ENCODE measurements around the gene P2RX4. TPM values are rescaled to one million over a fixed set of nuclear protein-coding genes. Genes with fewer than 3 reads are reported as not detected.
A peak's percentile ranks its signal among the peaks of the same experiment; 100 is the strongest.

Gene P2RX4
- total and polyA plus RNA-seq, 2 of the 13 experiments (the other 11 are each of a cell fraction or from before 2014, with no cell fraction given) = 13.8 to 30.8 TPM

GRCh38 chr12:121217761-121218160 is 7.8 kb downstream of the P2RX4 start (continued):
- peak; percentile 57 for TF ChIP-seq HNF1A (IDR thresholded peaks at IDR 0.05; ENCODE audit: low read depth)
- no peak for TF ChIP-seq HNF1A (CRISPR knock-in tag; IDR thresholded peaks at IDR 0.05; ENCODE audit: borderline replicate concordance)
- no peak for TF ChIP-seq ZBTB7A (CRISPR knock-in tag; IDR thresholded peaks at IDR 0.05)
- TF ChIP-seq SAP130 (CRISPR knock-in tag; IDR thresholded peaks at IDR 0.05; ENCODE audit: low read depth) = 0 out of 2 replicates have a peak, but pooled peaks have one; percentile 29
- TF ChIP-seq CTCF (CRISPR knock-in tag; IDR thresholded peaks at IDR 0.05) = peak; percentile 37
- no peak for TF ChIP-seq ZNF441 (CRISPR knock-in tag; IDR thresholded peaks at IDR 0.05; ENCODE audit: borderline replicate concordance)
- peak; percentile 38; the same call in 1 of the 2 replicates for TF ChIP-seq FOXP4 (CRISPR knock-in tag; IDR thresholded peaks at IDR 0.05)
- no peak for TF ChIP-seq ZBTB33 (CRISPR knock-in tag; IDR thresholded peaks at IDR 0.05)
- no peak for TF ChIP-seq ATRX (CRISPR knock-in tag; IDR thresholded peaks at IDR 0.05; ENCODE audit: borderline replicate concordance)
- TF ChIP-seq GATAD2A (CRISPR knock-in tag; IDR thresholded peaks at IDR 0.05) = peak; percentile 28; the same call in 1 of the 2 replicates
